A673 (cell line): Measurements from ENCODE around the gene GTF2I. TPM values are rescaled to one million over a fixed set of nuclear protein-coding genes. Genes with fewer than 3 reads are reported as not detected.

Source experiments
- BruUV-seq: library from RNA; stranded (reverse); fragments of 400-500 nt; replicated peaks from 2 replicates; lab custom pipeline; 2021; lab: Mats Ljungman, UMichigan
- CTCF ChIA-PET: fragments of 300-600 bp; sonication (Branson Sonifier 250); formaldehyde crosslinking; loops from one replicate; lab custom pipeline; 2022; ENCODE audit warnings: antibody characterized with exemption; lab: Charles Lee
- POLR2A ChIA-PET: fragments of 300-600 bp; sonication (Branson Sonifier 250); formaldehyde crosslinking; loops from one replicate; lab custom pipeline; 2022; ENCODE audit warnings: antibody characterized with exemption; ENCODE audit not compliant: low non-redundant PET; lab: Charles Lee
- DNase-seq: peaks from one replicate; pipeline ENCODE4 v3.0.0-alpha.2; 2015; ENCODE audit warnings: low spot score
- H3K27ac ChIP-seq: fragments of 200-600 bp; sonication (generic); 2 replicates; pipeline ENCODE4 v1.5.1; 2016; ENCODE audit warnings: mixed run types, low read depth, mild to moderate bottlenecking, mixed read lengths, antibody characterized with exemption, low read length; ENCODE audit not compliant: poor library complexity, severe bottlenecking
- H3K27me3 ChIP-seq: fragments of 200-600 bp; sonication (generic); replicated peaks from 2 replicates; pipeline ENCODE4 v1.6.1; 2017; ENCODE audit warnings: mixed run types, low read depth, mild to moderate bottlenecking, mixed read lengths, antibody characterized with exemption, low read length; ENCODE audit not compliant: insufficient read depth, poor library complexity
- H3K36me3 ChIP-seq: fragments of 200-600 bp; sonication (generic); 2 replicates; pipeline ENCODE4 v1.6.1; 2016; ENCODE audit warnings: mixed run types, mild to moderate bottlenecking, mixed read lengths, antibody characterized with exemption, low read length; ENCODE audit not compliant: insufficient read depth, poor library complexity, severe bottlenecking
- H3K4me1 ChIP-seq: fragments of 200-600 bp; sonication (generic); 2 replicates; pipeline ENCODE4 v1.6.1; 2017; ENCODE audit warnings: mixed run types, mild to moderate bottlenecking, mixed read lengths, antibody characterized with exemption, low read length; ENCODE audit not compliant: insufficient read depth, poor library complexity, severe bottlenecking
- H3K4me3 ChIP-seq: fragments of 200-600 bp; sonication (generic); 2 replicates; pipeline ENCODE4 v1.5.1; 2016; ENCODE audit warnings: low read depth, mixed run types, mild to moderate bottlenecking, mixed read lengths, low read length; ENCODE audit not compliant: poor library complexity, severe bottlenecking
- H3K9me3 ChIP-seq: fragments of 200-600 bp; sonication (generic); 2 replicates; pipeline ENCODE4 v1.6.1; 2016; ENCODE audit warnings: mixed run types, low read depth, mild to moderate bottlenecking, mixed read lengths, antibody characterized with exemption, low read length; ENCODE audit not compliant: poor library complexity, severe bottlenecking
- CTCF ChIP-seq: fragments of 300-800, 200-600 bp; sonication (generic); conservative IDR thresholded peaks from 2 replicates; pipeline ENCODE4 v1.5.1; 2017; ENCODE audit warnings: low read depth, mild to moderate bottlenecking, antibody characterized with exemption, low read length, moderate library complexity, mixed read lengths
- EZH2 ChIP-seq: fragments of 200-600 bp; sonication (generic); IDR thresholded peaks from 2 replicates; pipeline ENCODE4 v1.6.1; 2017; ENCODE audit warnings: borderline replicate concordance, low read depth, mild to moderate bottlenecking, mixed read lengths, antibody characterized with exemption, low read length; ENCODE audit not compliant: poor library complexity, severe bottlenecking
- intact Hi-C: fragments of 100-400 bp; cut with micrococcal nuclease; formaldehyde crosslinking; loops from one replicate; pipeline ENCODE4 v1.10.0; 2022; ENCODE audit not compliant: unreplicated experiment
- total RNA-seq: library from RNA; stranded (reverse); gene quantifications from 2 replicates; pipeline ENCODE4 v1.2.3, GENCODE V29; 2021

The GTF2I gene
- total RNA-seq, 1 experiment from 2014 or later = 270 TPM

- Histone ChIP-seq H3K27me3 (no peaks in the 10 kb centered on the region), H3K9me3 (no peaks in the 10 kb centered on the region), H3K27ac (no peak overlapping the region), H3K4me1 (no peaks in the 10 kb centered on the region), H3K36me3 (peaks cover 4% of the 10 kb centered on the region), H3K4me3 (no peak overlapping the region)
- no peak for TF ChIP-seq EZH2
- no peak for TF ChIP-seq CTCF
- no TSS peak for BruUV-seq
- CTCF ChIA-PET = no interaction called here
- POLR2A ChIA-PET = no interaction called here
- intact Hi-C loops = loop anchor here (5.0 kb wide), 1 partner anchor 34 kb away; no protein-coding TSS in a partner anchor
- no peak for DNase-seq
Observed at GRCh38 chr7:74683799-74684198, 26.3 kb downstream of the GTF2I start.

- DNase-seq = no peak
- no TSS peak for BruUV-seq
- Histone ChIP-seq H3K4me3 (no peak overlapping the region), H3K27me3 (no peaks in the 10 kb centered on the region), H3K4me1 (no peaks in the 10 kb centered on the region), H3K9me3 (no peaks in the 10 kb centered on the region), H3K36me3 (peaks cover 9% of the 10 kb centered on the region), H3K27ac (no peak overlapping the region)
- POLR2A ChIA-PET = no interaction called here
- TF ChIP-seq CTCF (no peak), EZH2 (no peak)
- CTCF ChIA-PET = no interaction called here
- intact Hi-C loops = loop anchor here (5.0 kb wide), 1 partner anchor 33 kb away; no protein-coding TSS in a partner anchor
Observed at GRCh38 chr7:74684473-74684872, 27.0 kb downstream of the GTF2I start.

- Histone ChIP-seq H3K27me3 (no peaks in the 10 kb centered on the region), H3K36me3 (peaks cover 14% of the 10 kb centered on the region), H3K9me3 (no peaks in the 10 kb centered on the region), H3K4me3 (no peak overlapping the region), H3K27ac (no peak overlapping the region), H3K4me1 (no peaks in the 10 kb centered on the region)
- DNase-seq = no peak
- ChIA-PET POLR2A (no interaction called here), CTCF (no interaction called here)
- no TSS peak for BruUV-seq
- TF ChIP-seq CTCF = no peak
- TF ChIP-seq EZH2 = no peak
- intact Hi-C loops = loop anchor here (5.0 kb wide), 1 partner anchor 32 kb away; no protein-coding TSS in a partner anchor
Observed at GRCh38 chr7:74684921-74685320, 27.4 kb downstream of the GTF2I start.
